Activated T-cell treated with anti-CD3 and anti-CD28 coated beads, Interleukin-2, amount 50 U/mL, for 1 hour (primary cell): ENCODE measurements around the gene CLDN10.
"Not testable (repeated sequence)": the region's sequence is repeated elsewhere in the genome, so short reads cannot be mapped to it uniquely, and the experiment has no call there.

Source experiments
- DNase-seq: peaks from one replicate; pipeline ENCODE4 v3.0.0-alpha.2; 2020

Gene CLDN10

GRCh38 chr13:95541911-95542474, 10.5 kb upstream of the CLDN10 start:
- no peak for DNase-seq

DNA sequence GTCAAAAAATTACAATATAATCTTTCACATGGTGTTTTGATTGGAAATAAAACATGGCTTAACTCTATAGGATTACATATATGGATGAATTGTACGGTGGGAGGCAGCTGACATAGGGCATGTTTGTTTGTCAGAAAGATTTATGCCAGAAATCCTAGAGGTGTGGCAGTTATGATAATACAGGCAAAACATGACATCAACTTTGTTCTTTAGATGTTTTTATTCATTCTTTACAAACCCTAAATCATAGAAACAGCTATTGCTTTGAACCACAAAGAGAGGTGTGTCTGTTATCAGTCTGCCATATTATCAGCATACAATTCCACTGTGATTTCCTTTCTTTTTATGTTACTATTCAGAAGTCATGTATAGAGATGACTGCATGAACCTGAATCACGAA, 8.2 kb upstream of the CLDN10 start:
- no peak for DNase-seq

- DNase-seq = no peak
Observed at GRCh38 chr13:95546919-95547318, 5.6 kb upstream of the CLDN10 start.

GRCh38 chr13:95547531-95548167, 4.9 kb upstream of the CLDN10 start:
- DNase-seq = no peak

GRCh38 chr13:95552208-95552538, 347 bp upstream of the CLDN10 start:
- no peak for DNase-seq

- DNase-seq = no peak
Observed at GRCh38 chr13:95553581-95554385, 1.3 kb downstream of the CLDN10 start.

- DNase-seq = no peak
Observed at GRCh38 chr13:95557013-95557412, 4.5 kb downstream of the CLDN10 start.

DNA sequence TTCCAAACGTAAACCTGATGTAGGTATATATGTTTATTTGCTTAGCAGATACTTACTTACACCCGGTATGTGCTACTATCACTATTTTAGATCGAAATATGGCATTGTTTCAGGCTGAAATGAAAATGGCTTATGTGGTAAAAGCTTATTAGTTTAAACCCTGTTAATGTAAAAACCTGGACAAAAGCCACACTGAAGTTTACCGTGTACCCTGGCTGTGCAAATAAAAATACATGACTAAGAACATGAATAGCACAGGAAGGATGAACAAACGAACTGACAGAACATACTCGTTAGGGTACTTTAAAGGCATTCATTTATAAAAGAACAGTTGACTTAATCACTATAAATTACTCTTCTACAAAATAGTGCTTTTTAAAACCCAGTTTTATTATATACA, 6.6 kb downstream of the CLDN10 start:
- no peak for DNase-seq

GRCh38 chr13:95560387-95560786, 7.9 kb downstream of the CLDN10 start:
- DNase-seq = no peak

GRCh38 chr13:95564091-95564490, 11.6 kb downstream of the CLDN10 start:
- no peak for DNase-seq

DNA sequence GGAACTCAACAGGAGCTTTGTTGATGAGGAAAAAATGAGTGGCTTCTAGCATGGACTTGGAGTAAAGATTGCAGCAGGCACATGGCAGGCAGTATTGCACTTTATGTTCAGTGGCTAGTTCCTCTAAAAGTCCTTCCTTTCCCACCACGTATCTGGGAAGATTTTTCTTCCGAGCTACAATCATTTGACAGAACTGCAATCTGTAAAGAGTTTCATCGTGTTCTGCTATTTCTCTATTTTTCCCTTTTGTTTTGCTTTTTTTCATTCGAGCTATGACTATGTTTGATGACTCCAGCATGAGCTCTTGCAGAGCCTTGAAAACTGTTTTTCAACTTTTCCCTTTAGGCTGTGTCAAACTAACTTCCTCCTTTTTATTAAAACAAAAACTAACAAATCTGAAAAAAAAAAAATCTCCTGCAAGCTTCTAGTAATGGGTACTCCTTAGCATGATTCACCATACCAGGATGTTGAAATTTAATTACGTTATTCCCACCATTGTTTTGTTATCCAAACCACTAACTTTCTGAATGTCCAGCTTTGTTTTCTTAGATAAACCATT, 12.3 kb downstream of the CLDN10 start:
- no peak for DNase-seq

DNA sequence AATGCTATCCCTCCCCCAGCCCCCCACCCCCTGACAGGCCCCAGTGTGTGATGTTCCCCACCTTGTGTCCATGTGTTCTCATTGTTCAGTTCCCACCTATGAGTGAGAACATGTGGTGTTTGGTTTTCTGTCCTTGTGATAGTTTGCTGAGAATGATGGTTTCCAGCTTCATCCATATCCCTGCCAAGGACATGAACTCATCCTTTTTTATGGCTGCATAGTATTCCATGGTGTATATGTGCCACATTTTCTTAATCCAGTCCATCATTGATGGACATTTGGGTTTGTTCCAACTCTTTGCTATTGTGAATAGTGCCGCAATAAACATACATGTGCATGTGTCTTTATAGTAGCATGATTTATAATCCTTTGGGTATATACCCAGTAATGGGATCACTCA, 13.2 kb downstream of the CLDN10 start:
- not testable (repeated sequence) for DNase-seq

DNA sequence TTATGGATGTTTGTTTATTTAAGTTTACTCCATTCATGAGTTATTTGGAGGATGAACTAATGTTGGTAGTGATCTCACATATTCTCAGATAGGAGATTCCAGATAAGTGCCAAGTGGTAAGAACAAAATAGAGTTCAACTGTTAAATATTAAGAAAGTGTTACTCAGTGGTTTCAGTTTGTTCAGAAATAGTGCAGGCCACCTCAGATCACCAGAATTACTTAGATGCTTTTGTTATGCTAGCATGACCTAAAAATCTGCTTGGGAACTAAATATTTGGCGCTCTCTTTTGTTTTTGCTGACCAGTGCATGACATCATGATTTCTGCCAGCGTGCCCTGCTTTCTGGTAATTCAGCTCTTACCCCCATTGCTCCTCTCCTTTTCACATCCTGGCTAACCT, 15.6 kb downstream of the CLDN10 start:
- no peak for DNase-seq

DNA sequence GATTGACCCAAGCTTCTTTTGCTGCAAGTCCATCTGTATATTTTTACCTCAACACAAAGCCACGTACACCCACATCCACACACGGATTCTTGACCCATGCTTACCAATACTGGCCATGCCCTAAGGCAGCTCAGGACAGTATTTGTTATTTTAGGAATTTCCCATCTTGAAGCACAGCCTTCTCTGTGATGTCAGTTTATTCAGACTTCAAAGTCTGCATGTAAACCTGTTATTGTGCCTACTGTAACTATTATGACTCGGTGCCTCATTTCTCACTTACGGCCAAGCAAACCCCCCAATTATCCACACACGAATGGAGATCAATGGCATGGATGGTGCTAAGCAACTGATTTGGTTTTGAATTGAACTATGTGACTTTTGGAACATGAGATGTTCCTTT, 17.5 kb downstream of the CLDN10 start:
- DNase-seq = no peak

DNA sequence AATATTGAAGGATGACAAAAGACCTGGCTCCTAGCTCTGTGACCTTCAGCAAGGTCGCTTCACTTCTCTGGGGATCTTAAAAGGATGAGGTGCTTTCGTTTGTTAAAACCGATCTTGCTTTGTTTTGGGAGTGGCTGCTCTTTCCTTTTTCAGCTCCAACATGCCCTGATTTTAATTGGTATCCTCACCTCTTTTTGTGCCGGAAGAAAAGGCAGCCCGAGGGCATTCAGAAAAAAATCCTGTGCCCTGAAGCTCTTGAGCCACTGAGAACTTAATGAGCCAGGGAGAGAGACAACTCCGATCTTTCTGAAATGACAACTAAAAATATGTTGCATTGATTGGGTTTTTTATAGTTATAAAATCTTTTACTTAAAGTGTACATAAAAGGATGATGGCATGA, 19.4 kb downstream of the CLDN10 start:
- DNase-seq = no peak

DNA sequence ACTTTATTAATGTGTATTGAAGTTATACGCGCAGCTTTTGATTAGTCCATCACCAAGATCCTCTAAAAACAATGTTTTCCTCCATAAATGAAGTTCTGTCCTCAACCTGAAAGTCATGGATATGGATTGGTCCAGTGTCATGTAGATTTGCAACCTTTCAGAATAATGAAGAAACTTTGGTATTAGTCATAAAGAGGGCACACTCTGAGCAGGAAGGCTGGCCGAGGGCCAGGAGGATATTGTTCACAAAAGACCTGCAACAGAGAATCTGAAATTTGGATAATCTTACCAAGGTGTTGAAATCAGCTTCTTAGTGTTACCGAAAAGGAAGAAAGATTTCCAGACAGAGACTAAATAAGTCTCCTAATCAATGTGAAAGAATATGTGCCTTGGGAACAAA, 20.7 kb downstream of the CLDN10 start:
- DNase-seq = no peak

DNA sequence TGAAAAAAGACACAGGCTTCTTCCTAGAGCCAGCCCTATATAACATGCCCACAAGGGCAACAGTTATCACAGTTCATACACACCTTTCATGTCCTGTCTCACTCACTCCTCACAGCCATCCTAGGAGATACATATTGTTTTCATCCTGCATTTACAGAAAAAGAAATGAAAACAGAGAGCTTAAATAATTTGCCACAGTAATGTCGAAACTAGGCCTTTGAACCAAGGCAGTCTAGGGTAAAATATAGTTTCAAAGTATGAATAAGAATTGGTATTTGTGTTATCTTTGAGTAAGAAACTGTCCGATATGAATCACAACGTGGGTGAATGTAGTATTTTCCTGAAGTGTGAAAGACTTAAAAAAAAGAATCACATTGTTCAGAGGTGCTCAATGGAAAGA, 26.8 kb downstream of the CLDN10 start:
- DNase-seq = no peak

DNA sequence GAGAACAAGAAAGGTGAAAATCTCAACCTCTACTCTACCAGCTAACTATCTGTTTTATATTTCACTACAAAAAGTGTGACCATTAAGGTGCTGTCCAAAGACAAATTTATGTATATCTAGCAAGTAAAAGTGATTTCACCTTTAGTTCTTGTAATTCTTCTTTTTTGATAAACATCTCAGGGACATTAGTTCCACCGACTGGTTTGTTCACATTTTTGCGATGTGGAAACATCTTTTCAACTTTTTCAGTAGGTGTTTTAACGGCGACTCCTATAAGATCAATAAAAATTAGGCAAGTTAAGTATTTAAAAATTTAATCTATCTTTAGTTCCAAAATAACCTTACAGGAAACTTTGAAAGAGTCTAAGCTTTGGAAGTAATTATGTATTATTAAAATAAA, 33.3 kb downstream of the CLDN10 start:
- no peak for DNase-seq

DNA sequence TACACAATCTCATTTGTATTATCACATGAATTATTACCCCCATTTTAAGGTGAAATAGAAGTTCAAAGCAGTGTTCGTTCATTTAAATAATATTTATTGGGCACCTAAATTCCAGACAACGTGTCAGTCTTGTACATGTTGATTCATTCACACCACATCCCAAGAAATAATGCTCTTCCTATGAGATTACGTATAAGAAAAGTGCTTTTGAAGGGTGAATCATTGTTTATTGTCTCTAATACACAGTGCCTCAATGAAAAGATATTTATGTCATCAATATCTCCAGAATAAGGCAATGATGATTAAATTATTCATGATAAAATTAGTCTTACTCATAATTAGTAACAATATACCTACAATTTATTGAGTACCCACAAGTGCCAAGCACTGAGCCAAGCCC, 35.6 kb downstream of the CLDN10 start:
- no peak for DNase-seq

DNA sequence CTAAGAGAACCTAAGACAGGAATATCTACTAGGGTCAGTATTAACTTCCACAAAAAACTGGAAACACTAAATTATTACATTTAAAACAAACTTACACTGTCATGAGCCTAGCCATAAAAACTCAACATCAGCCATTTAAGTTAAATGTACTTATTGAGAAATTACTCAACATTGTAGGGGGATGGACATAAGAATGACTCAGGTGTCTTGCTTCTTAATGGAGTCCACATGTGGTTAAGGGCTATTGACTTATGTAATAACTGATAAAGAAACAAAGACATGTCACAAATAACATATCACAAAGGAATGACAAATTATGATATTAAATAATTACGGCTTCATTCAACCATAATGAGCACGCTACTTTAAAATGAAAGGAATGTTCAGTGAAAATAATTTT, 36.2 kb downstream of the CLDN10 start:
- no peak for DNase-seq

GRCh38 chr13:95593462-95593861, 40.9 kb downstream of the CLDN10 start:
- no peak for DNase-seq

DNA sequence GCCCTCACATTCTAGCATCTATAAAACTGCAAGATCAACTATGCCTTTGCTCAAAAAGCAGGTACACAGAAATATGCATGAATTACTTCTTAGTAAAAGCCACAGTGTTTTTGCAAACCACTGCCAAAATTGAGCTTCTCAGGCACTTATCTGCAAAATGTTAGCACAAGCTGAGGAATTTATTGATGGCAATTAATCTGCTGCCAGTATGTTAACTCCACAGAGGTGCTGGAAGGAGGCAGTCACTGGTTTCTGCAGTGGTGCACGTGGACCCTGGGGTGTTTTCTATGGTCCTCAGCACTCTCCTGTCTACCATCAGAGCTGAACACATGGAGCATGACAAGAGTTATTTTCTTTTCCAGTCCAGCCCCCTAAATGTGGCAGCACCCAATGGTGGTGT, 44.2 kb downstream of the CLDN10 start:
- no peak for DNase-seq

DNA sequence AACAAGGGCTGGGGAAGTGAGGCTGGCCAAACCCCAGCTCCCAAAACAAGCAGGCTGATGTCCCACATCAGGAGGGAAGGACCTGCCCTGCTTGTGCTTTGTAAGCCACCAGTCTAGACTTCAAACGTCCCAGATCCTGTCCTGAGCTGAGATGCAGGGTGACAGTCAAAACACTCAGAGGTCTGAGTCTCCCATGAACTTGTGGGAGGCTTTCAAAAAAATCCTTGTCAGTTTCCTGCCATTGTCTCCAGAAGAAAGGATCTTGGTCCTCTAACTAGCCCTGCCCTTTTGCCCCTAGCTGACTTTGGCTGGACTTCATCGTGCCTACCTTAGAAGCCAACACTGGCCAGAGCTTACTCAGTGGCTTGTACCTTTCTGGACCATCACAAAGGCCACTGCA, 48.7 kb downstream of the CLDN10 start:
- DNase-seq = no peak

DNA sequence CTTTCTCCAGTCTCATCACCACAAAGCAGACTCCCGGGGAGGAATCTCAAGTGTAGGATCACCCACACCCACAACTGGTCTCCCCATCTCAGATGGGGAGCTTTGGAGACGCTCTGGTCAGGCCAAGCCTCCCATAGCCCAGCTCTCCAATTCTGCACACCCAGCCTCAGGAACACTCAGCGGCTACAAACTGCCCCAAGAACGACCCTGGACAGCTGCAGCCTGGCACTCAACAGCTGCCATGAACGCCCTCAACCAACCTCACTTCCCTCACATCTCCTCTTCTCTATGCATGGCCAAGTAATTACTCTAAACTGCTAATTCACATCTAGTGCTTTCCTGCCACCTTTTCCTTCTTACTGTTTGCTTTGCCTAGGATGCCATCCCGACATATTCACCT, 49.4 kb downstream of the CLDN10 start:
- no peak for DNase-seq
